Stimulated activated CD8-positive, alpha-beta memory T cell treated with anti-CD3 and anti-CD28 coated beads, Interleukin-7, amount 100 ng/mL, for 24 hours (primary cell): ENCODE results near the gene LRIG1.

Experiments
- DNase-seq: peaks from one replicate; pipeline ENCODE4 v3.0.0-alpha.2; 2020; ENCODE audit warnings: low read depth

Gene LRIG1

DNA sequence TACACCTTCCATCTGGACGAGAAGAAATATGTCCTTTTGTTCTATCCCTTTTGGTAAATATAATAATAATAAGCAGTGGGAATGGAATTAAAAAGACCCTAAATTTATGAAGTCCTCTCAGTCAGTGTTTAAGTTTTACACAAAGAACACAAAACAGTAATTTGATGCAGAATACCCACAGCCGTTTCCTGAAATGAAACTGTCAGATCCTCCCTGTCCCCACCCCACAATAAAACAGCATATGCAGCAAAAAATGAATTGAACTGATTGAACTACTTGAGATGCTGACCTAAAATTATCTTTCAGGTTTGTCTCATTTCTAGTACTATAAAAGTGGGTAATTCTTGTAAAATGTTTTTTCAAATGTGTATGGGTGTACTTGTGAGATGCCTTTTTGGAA, 2.2 kb upstream of the LRIG1 start:
- DNase-seq = no peak

DNA sequence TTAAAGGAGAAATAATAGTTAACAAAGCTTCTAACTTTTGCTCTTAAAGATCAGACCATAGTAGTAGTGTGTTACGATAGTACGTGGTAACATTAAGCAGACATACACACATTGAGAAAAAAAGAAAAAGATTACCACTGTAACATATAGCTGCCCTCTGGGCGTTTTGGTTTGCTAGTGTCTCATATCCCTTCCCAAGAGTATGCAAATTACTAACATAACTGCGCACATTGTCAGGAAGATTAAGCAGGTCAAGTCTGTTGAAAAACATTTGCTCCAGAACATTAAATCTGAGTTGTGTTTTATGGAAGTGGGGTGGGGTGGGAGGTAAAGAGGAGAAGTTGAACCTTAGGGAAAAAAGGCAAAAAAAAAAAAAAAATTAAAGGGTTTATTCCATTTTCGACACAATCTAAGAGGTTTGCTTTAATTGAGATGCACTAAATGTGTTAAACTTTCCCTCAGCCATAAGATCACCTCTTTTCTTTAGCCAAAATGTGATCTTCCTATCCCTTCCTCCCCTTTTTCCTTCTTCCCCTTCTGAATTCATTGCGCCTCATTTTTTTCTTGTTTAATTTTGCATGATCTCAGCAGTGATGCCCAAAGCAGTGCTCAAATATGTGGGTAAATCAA, 1.5 kb upstream of the LRIG1 start:
- DNase-seq = no peak

DNA sequence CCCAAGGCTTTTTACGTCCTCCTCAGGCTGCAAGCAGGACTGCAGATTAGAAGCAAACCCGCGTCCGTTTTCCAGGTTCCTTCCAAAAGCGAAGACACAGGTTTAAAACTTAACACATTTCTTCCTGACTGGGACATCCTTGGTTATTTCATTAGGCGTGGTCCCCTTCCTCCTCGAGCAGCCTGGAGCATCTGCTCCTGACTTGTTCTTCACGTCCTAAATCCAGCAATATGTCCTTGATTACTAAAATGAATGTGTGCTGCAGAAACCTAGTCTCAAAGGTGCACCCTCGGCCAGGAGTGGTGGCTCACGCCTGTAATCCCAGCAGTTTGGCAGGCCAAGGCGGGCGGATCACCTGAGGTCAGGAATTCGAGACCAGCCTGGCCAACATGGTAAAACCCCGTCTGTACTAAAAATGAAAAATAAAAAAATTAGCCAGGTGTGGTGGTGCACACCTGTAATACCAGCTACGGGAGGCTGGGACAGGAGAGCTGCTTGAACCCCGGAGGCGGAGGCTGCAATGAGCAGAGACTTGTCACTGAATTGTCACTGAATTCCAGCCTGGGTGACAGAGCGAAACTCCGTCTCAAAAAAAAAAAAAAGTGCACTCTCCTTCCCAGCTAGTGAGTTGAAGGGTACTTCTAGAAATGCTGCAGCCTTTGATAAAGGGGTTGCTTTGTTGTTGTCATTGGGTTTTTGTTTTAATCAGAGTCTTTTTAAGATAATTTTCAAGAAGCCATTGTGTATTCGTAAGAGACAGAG, 842 bp upstream of the LRIG1 start:
- no peak for DNase-seq

GRCh38 chr3:66499881-66500575, 794 bp downstream of the LRIG1 start:
- no peak for DNase-seq

- DNase-seq = no peak
Observed at GRCh38 chr3:66498687-66499621, 1.9 kb downstream of the LRIG1 start.

- no peak for DNase-seq
Observed at GRCh38 chr3:66497985-66498671, 2.7 kb downstream of the LRIG1 start.

DNA sequence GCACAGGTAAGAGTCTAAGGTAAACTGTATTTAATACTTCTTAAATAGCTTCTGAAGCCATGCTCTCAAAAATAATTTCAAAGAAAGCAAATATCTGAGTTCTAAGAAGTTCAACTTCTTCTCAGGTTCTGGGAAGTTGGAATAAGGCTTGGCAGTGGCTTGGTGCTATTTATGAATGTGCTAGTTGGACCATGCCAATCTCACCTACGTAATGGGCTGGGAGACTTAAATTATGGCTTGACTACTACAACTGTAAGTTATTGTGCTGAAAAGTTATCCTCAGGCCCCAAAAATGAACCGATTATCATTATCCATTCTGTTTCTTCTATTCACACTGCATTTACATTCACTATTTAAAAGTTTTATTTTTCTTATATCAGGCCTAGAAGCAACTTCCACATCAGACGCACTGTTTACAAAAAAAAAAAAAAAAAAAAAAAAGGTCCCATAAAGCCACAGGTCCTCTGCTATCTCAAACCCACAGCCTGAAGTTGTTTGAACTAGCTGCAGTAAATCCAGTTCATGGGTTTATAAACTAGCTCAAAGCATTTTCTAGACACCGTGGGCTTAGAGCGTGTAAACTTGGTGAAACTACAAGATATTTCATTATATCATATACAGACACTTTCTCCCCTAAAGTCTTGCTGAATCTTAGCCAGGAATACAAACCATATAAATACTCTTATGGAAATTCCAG, 3.4 kb downstream of the LRIG1 start:
- no peak for DNase-seq

- DNase-seq = no peak
Observed at GRCh38 chr3:66496746-66497145, 4.1 kb downstream of the LRIG1 start.

DNA sequence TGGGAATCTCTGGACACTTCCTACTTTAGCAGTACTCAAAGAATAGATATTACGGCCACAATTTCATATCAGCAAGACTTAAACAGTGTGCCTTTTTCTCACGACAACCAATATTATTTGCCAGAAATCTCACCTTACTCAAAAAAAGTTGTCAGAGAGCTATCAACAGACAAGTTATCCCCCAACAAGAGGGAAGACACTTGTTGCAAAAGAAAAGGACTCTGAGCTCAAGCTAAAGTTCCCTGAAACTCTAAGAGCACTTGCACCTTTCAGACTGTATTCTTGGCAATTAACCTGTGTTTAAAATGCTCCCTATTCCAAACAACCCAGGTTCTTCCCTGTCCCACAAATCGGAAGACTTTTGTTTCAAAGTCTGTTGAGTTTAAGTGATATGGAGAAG, 4.5 kb downstream of the LRIG1 start:
- no peak for DNase-seq

DNA sequence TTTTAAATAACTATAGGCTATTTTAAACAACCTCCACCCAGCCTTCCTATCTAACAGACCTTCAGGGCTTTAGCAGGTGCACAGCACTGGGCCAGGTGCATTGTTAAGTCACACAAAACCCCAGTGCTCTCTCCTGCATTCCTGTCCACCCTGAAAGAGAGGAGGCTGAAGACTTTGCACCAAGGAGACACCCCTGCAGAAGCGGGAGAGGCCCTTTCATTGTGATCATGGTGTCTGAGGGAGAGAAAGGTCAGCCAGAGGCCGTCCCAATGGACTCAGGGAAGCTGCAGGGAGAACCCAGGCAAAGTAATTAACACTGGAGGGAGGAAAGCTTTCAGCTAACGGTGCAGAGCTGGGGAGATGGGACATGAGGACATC, 5.2 kb downstream of the LRIG1 start:
- DNase-seq = no peak

DNA sequence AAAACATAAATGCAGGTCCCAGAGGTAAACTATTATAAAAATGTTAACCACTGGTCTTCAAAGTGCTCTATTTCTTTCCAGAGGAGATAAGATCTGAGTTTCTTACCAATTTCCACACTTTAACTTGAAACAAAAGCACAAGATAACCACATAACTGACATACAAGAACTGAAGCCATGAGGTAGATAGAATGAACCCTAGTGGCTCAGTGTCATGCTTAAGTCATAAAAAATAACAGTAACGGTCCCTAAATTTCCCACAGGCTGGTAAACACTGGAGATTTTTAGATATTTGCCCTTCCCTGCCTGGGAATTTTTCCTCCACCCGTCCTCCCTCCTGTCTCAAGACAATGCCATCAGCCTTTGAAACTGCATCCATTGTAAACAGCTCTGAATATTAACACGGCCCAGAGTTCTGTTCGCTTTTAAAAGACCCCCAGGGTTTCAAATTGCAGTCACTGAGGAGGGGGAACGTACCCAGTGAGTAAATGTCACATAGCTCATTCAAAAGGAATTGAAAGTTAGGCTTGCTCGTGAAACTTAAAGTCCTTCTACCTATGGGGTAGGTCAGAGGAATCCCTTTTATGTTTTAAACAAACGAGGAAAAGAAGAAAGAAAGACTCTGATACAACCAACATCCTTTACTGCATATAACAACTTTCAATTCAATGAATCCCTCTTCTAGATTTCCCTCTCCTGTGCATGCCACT, 5.7 kb downstream of the LRIG1 start:
- DNase-seq = no peak

GRCh38 chr3:66493458-66494099, 7.2 kb downstream of the LRIG1 start:
- DNase-seq = no peak

- DNase-seq = no peak
Observed at GRCh38 chr3:66492672-66493071, 8.2 kb downstream of the LRIG1 start.

GRCh38 chr3:66492071-66492470, 8.8 kb downstream of the LRIG1 start:
- no peak for DNase-seq

DNA sequence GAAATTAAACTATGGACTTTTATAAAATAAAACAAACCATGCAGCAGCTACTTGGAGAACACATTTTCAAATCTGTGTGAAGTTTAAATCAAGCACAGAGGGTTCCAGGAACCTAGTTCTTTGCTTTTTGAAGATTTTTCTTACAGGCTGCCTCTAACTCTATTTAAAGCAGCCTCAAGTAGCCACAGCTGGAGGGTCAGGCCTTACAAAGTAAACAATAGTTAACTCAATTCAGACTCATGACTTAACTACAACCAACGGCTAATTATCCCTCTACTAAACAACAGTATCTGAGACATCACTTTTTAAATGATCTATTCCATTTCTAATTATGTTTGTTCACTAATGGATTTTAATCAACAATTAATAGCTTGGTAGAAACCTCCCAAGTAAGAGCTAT, 9.8 kb downstream of the LRIG1 start:
- DNase-seq = no peak

- DNase-seq = no peak
Observed at GRCh38 chr3:66490214-66490613, 10.6 kb downstream of the LRIG1 start.

- DNase-seq = no peak
Observed at GRCh38 chr3:66489581-66489980, 11.2 kb downstream of the LRIG1 start.

GRCh38 chr3:66489115-66489514, 11.7 kb downstream of the LRIG1 start:
- DNase-seq = no peak

- no peak for DNase-seq
Observed at GRCh38 chr3:66488492-66488891, 12.3 kb downstream of the LRIG1 start.

- no peak for DNase-seq
Observed at GRCh38 chr3:66487465-66487864, 13.4 kb downstream of the LRIG1 start.
